Liver (tissue), 3 donors: ENCODE data around the gene GRIP2.

Experiments
- CTCF ChIP-seq: fragments of 150-350 bp; IDR thresholded peaks from 2 replicates; pipeline ENCODE4 v1.5.1; 2017; ENCODE audit warnings: improper control_type of control experiment, low read depth, low read length; ENCODE audit not compliant: missing input control
- EGR1 ChIP-seq, 2 donors: IDR thresholded peaks; 2 replicates each; pipeline ENCODE4 v1.6.1; 2016 to 2018; ENCODE audit warnings: antibody characterized with exemption in 2 of 2, low read depth in 2 of 2
- GABPA ChIP-seq, 2 donors: IDR thresholded peaks in 1 of 2; conservative IDR thresholded peaks in 1 of 2; 2 replicates each; pipeline ENCODE4 v1.6.1; 2016; ENCODE audit warnings: antibody characterized with exemption in 2 of 2, mild to moderate bottlenecking in 1 of 2, moderate library complexity in 1 of 2
- HNF4G ChIP-seq: IDR thresholded peaks from 2 replicates; pipeline ENCODE4 v1.6.1; 2016; ENCODE audit warnings: antibody characterized with exemption
- JUND ChIP-seq, 2 donors: IDR thresholded peaks; 2 replicates each; pipeline ENCODE4 v1.6.1; 2016; ENCODE audit warnings: antibody characterized with exemption in 2 of 2
- MAX ChIP-seq: IDR thresholded peaks from 2 replicates; pipeline ENCODE4 v1.6.1; 2016; ENCODE audit warnings: antibody characterized with exemption
- NR2F2 ChIP-seq: IDR thresholded peaks from 2 replicates; pipeline ENCODE4 v1.6.1; 2016; ENCODE audit warnings: antibody characterized with exemption
- RAD21 ChIP-seq, 2 donors: IDR thresholded peaks; 2 replicates each; pipeline ENCODE4 v1.6.1; 2016; ENCODE audit warnings: antibody characterized with exemption in 2 of 2, mild to moderate bottlenecking in 2 of 2
- REST ChIP-seq: IDR thresholded peaks from 2 replicates; pipeline ENCODE4 v1.6.1; 2016; ENCODE audit warnings: antibody characterized with exemption, mild to moderate bottlenecking
- RXRA ChIP-seq, 2 donors: IDR thresholded peaks; 2 replicates each; pipeline ENCODE4 v1.6.1; 2017 to 2018; ENCODE audit warnings: antibody characterized with exemption in 2 of 2, mild to moderate bottlenecking in 1 of 2
- SP1 ChIP-seq: IDR thresholded peaks from 2 replicates; pipeline ENCODE4 v1.6.1; 2018; ENCODE audit warnings: antibody characterized with exemption, mild to moderate bottlenecking
- TAF1 ChIP-seq: conservative IDR thresholded peaks from 2 replicates; pipeline ENCODE4 v1.6.1; 2016; ENCODE audit warnings: antibody characterized with exemption, mild to moderate bottlenecking
- YY1 ChIP-seq: IDR thresholded peaks from 2 replicates; pipeline ENCODE4 v1.6.1; 2016; ENCODE audit warnings: antibody characterized with exemption, mild to moderate bottlenecking
- donor health status: healthy.
- donor health status: healthy.

GRCh38 chr3:14475621-14476020 is 64.5 kb downstream of the GRIP2 start:
- no peak for TF ChIP-seq CTCF
- TF ChIP-seq YY1: no peak
- TF ChIP-seq RAD21 (IDR thresholded peaks at IDR 0.05): no peak
- no peak for TF ChIP-seq TAF1
- TF ChIP-seq REST: no peak
- no peak for TF ChIP-seq JUND (IDR thresholded peaks at IDR 0.05)
- TF ChIP-seq MAX: no peak
- TF ChIP-seq NR2F2: no peak
- TF ChIP-seq RXRA (IDR thresholded peaks at IDR 0.05): no peak
- TF ChIP-seq GABPA (IDR thresholded peaks at IDR 0.05 in 1 of 2, conservative IDR thresholded peaks at IDR 0.05 in 1 of 2): no peak
- no peak for TF ChIP-seq SP1
- no peak for TF ChIP-seq EGR1 (IDR thresholded peaks at IDR 0.05; ENCODE audit: low read depth in 2 of 2)
- no peak for TF ChIP-seq HNF4G
